Vagina (tissue), 2 donors: ENCODE data around the gene CACUL1.

ENCODE experiments used
- CTCF ChIP-seq, 3 experiments: fragments of 450-650 bp in 2 of 3; fragments of 200-600 bp in 1 of 3; sonication (generic) in 1 of 3; IDR thresholded peaks; one replicate each; pipeline ENCODE4 v1.5.1; 2017 to 2019; ENCODE audit warnings: antibody characterized with exemption in 3 of 3, mild to moderate bottlenecking in 2 of 3, moderate library complexity in 2 of 3
- POLR2AphosphoS5 ChIP-seq, 2 donors: sonication (generic); formaldehyde crosslinking; IDR thresholded peaks; one replicate each; pipeline ENCODE4 v1.9.0; 2017; ENCODE audit warnings: antibody characterized with exemption in 2 of 2, mild to moderate bottlenecking in 2 of 2, low read depth in 1 of 2; ENCODE audit not compliant: insufficient read depth in 1 of 2

- TF ChIP-seq CTCF (IDR thresholded peaks at IDR 0.05) = no peak
- peak in 1 of 2 donors; percentile 39 for TF ChIP-seq POLR2AphosphoS5 (IDR thresholded peaks at IDR 0.05; ENCODE audit: insufficient read depth in 1 of 2, low read depth in 1 of 2)
Measured at GRCh38 chr10:118725886-118726500, 28.8 kb downstream of the CACUL1 start.
